ENCODE data around the gene WHRN. TPM values are rescaled to one million over a fixed set of nuclear protein-coding genes. Genes with fewer than 3 reads are reported as not detected.

Gene WHRN
- total RNA-seq, 1 experiment from 2014 or later = 1.4 TPM

DNA sequence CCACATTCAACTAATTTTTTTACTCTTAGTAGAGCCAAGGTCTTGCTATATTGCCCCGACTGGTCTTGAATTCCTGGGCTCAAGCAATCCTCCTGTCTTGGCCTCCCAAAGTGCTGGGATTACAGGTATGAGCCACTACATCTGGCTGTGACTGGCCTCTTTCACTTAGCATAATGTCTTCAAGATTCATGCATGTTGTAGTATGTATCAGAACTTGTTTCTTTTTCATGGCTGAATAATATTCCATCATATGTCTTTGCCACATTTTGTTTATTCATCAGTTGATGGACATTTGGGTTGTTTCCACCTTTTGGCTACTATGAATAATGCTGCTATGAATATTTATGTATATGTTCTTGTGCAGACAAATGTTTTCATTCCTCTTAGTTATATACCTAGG lies 12.8 kb upstream of the WHRN start:
- H3K4me3 ChIP-seq (ENCODE audit: low read depth, low read length) = no peak overlapping the region
- DNase-seq = no peak
- Mint-ChIP-seq H3K4me3 (ENCODE audit: unreplicated experiment) (no peak overlapping the region), H3K27ac (ENCODE audit: unreplicated experiment) (no peak overlapping the region), H3K27me3 (ENCODE audit: insufficient read depth, unreplicated experiment) (peaks cover 12% of the 10 kb centered on the region), H3K9me3 (ENCODE audit: unreplicated experiment) (no peaks in the 10 kb centered on the region), H3K36me3 (ENCODE audit: insufficient read depth, unreplicated experiment) (no peaks in the 10 kb centered on the region), H3K4me1 (ENCODE audit: low read depth, unreplicated experiment) (no peaks in the 10 kb centered on the region)
- BruUV-seq (replicated peaks) = no TSS peak
- no peaks in the 10 kb centered on the region for H3K4me1 ChIP-seq
- no peaks in the 10 kb centered on the region for H3K27me3 ChIP-seq (replicated peaks; ENCODE audit: control insufficient read depth, insufficient read depth, low read length)
- no peaks in the 10 kb centered on the region for H3K36me3 ChIP-seq (ENCODE audit: control insufficient read depth, insufficient read depth, low read length)
- TF ChIP-seq, protein P1, sequence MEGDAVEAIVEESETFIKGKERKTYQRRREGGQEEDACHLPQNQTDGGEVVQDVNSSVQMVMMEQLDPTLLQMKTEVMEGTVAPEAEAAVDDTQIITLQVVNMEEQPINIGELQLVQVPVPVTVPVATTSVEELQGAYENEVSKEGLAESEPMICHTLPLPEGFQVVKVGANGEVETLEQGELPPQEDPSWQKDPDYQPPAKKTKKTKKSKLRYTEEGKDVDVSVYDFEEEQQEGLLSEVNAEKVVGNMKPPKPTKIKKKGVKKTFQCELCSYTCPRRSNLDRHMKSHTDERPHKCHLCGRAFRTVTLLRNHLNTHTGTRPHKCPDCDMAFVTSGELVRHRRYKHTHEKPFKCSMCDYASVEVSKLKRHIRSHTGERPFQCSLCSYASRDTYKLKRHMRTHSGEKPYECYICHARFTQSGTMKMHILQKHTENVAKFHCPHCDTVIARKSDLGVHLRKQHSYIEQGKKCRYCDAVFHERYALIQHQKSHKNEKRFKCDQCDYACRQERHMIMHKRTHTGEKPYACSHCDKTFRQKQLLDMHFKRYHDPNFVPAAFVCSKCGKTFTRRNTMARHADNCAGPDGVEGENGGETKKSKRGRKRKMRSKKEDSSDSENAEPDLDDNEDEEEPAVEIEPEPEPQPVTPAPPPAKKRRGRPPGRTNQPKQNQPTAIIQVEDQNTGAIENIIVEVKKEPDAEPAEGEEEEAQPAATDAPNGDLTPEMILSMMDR (IDR thresholded peaks at IDR 0.05; ENCODE audit: insufficient read depth in 1 of 2, low read depth in 1 of 2, low read length in 1 of 2, severe bottlenecking in 1 of 2, unreplicated experiment in 1 of 2) = no peak
- intact Hi-C loops (cut with micrococcal nuclease; ENCODE audit: unreplicated experiment) = no loop called here
- POLR2A ChIA-PET = no interaction called here
- H3K9me3 ChIP-seq = no peaks in the 10 kb centered on the region
- CTCF ChIA-PET = interaction anchor here (0.6 to 0.9 kb wide), 2 partner anchors 10 to 113 kb away, joined by 3 read pairs; no protein-coding TSS in a partner anchor

DNA sequence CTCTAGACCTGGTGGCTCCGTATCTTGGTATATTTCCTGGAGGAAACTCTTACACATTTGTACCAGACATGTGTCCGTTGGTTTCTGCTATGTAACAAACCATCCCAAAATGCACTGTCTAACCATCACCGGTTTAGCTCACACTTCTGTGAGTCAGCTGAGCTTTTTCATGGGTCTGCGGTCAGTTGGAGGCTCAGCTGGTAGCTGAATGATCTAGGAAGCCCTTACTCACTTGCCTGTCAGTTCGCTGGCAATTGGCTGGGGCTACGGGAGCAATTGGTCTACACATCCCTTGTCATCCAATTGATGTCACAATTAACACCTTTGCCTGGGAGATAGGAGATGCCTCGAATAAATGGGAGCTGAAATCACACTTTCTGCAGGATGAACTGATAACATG lies 11.6 kb upstream of the WHRN start:
- CTCF ChIA-PET = interaction anchor here (0.9 kb wide), 1 partner anchor 111 kb away, joined by 3 read pairs; no protein-coding TSS in a partner anchor
- no peak overlapping the region for H3K27ac Mint-ChIP-seq (ENCODE audit: unreplicated experiment)
- POLR2A ChIA-PET = no interaction called here
- no peak overlapping the region for H3K4me3 Mint-ChIP-seq (ENCODE audit: unreplicated experiment)
- H3K4me1 ChIP-seq = no peaks in the 10 kb centered on the region
- TF ChIP-seq, protein P1 (IDR thresholded peaks at IDR 0.05; ENCODE audit: insufficient read depth in 1 of 2, low read depth in 1 of 2, low read length in 1 of 2, severe bottlenecking in 1 of 2, unreplicated experiment in 1 of 2) = no peak
- intact Hi-C loops (cut with micrococcal nuclease; ENCODE audit: unreplicated experiment) = no loop called here
- H3K4me1 Mint-ChIP-seq (ENCODE audit: low read depth, unreplicated experiment) = no peaks in the 10 kb centered on the region
- no peaks in the 10 kb centered on the region for H3K27me3 ChIP-seq (replicated peaks; ENCODE audit: control insufficient read depth, insufficient read depth, low read length)
- DNase-seq = no peak
- no peaks in the 10 kb centered on the region for H3K9me3 Mint-ChIP-seq (ENCODE audit: unreplicated experiment)
- no peaks in the 10 kb centered on the region for H3K36me3 ChIP-seq (ENCODE audit: control insufficient read depth, insufficient read depth, low read length)
- BruUV-seq (replicated peaks) = no TSS peak
- no peaks in the 10 kb centered on the region for H3K36me3 Mint-ChIP-seq (ENCODE audit: insufficient read depth, unreplicated experiment)
- H3K27me3 Mint-ChIP-seq (ENCODE audit: insufficient read depth, unreplicated experiment) = peaks cover 15% of the 10 kb centered on the region
- no peaks in the 10 kb centered on the region for H3K9me3 ChIP-seq
- no peak overlapping the region for H3K4me3 ChIP-seq (ENCODE audit: low read depth, low read length)

DNA sequence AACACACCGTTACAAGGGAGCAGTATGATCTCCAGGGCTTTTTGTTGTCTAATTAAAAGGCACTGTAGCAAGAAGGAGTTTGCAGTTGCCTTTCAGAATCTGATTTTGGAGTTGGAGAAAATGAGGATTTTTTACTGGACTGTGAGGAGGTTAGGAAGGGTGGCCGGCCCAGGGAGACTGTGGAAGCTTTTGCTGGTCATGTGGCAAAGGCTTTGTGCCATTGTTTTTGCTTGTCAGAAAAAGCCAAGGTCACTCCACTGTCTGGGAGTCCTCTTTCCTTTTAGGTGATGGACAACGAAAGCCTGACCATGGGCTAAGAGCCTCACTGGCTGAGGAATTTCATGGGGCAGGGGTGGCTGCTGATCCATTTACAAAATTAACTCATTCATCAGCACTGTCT lies 10.3 kb upstream of the WHRN start:
- Mint-ChIP-seq H3K36me3 (ENCODE audit: insufficient read depth, unreplicated experiment) (no peaks in the 10 kb centered on the region), H3K4me3 (ENCODE audit: unreplicated experiment) (no peak overlapping the region), H3K4me1 (ENCODE audit: low read depth, unreplicated experiment) (no peaks in the 10 kb centered on the region), H3K27ac (ENCODE audit: unreplicated experiment) (no peak overlapping the region), H3K9me3 (ENCODE audit: unreplicated experiment) (no peaks in the 10 kb centered on the region), H3K27me3 (ENCODE audit: insufficient read depth, unreplicated experiment) (peaks cover 15% of the 10 kb centered on the region)
- H3K4me3 ChIP-seq (ENCODE audit: low read depth, low read length) = no peak overlapping the region
- intact Hi-C loops (cut with micrococcal nuclease; ENCODE audit: unreplicated experiment) = no loop called here
- no peaks in the 10 kb centered on the region for H3K4me1 ChIP-seq
- ChIA-PET CTCF (no interaction called here), POLR2A (no interaction called here)
- no peak for DNase-seq
- BruUV-seq (replicated peaks) = no TSS peak
- TF ChIP-seq, protein P1 (IDR thresholded peaks at IDR 0.05; ENCODE audit: insufficient read depth in 1 of 2, low read depth in 1 of 2, low read length in 1 of 2, severe bottlenecking in 1 of 2, unreplicated experiment in 1 of 2) = no peak
- no peaks in the 10 kb centered on the region for H3K36me3 ChIP-seq (ENCODE audit: control insufficient read depth, insufficient read depth, low read length)
- H3K27me3 ChIP-seq (replicated peaks; ENCODE audit: control insufficient read depth, insufficient read depth, low read length) = 0 out of 2 replicates have a peak, but pooled peaks cover 1% of the 10 kb centered on the region
- H3K9me3 ChIP-seq = no peaks in the 10 kb centered on the region
